Body of pancreas (tissue), 4 donors: ENCODE measurements around the gene PKNOX2. TPM values are rescaled to one million over a fixed set of nuclear protein-coding genes. Genes with fewer than 3 reads are reported as not detected.

Source experiments
- ATAC-seq: fragments of 150-250 bp; one replicate; pipeline ENCODE4 v1.9.1; 2016
- DNase-seq, 4 donors: peaks; one replicate each; pipeline ENCODE4 v3.0.0-alpha.2; 2019
- H3K27ac ChIP-seq, 4 donors: fragments of 200-600 bp; sonication (generic); 1 replicate in 3 of 4; 2 replicates in 1 of 4; pipeline versions ENCODE4 v1.5.1 to v1.6.1; 2016 to 2019; ENCODE audit warnings: mild to moderate bottlenecking in 1 of 4, mixed read lengths in 1 of 4, moderate library complexity in 1 of 4
- H3K27me3 ChIP-seq, 2 donors: fragments of 200-600 bp; sonication (generic); one replicate each; pipeline ENCODE4 v1.6.0; 2016; ENCODE audit warnings: mild to moderate bottlenecking in 1 of 2
- H3K36me3 ChIP-seq, 2 donors: fragments of 200-600 bp; sonication (generic); replicated peaks in 1 of 2; 2 replicates each; pipeline ENCODE4 v1.5.1; 2016; ENCODE audit warnings: low read depth in 2 of 2; ENCODE audit not compliant: insufficient read depth in 1 of 2
- H3K4me1 ChIP-seq: fragments of 200-600 bp; sonication (generic); one replicate; pipeline ENCODE4 v1.6.0; 2016
- H3K4me3 ChIP-seq, 2 donors: fragments of 200-600 bp; sonication (generic); 1 replicate in 1 of 2; 2 replicates in 1 of 2; pipeline ENCODE4 v1.5.1; 2016 to 2019
- H3K9me3 ChIP-seq, 3 donors: fragments of 200-600 bp; sonication (generic); 1 replicate in 2 of 3; 2 replicates in 1 of 3; pipeline ENCODE4 v1.5.1; 2016
- POLR2A ChIP-seq, 3 donors: fragments of 450-650 bp; IDR thresholded peaks; one replicate each; pipeline ENCODE4 v1.6.1; 2016; ENCODE audit warnings: antibody characterized with exemption in 3 of 3, mild to moderate bottlenecking in 2 of 3
- WGBS, 2 donors: methylation state at CpG; one replicate each; pipeline ENCODE4 v1.1.5; 2017; 5-methylcytosine and 5-hydroxymethylcytosine counted together
- intact Hi-C: fragments of 100-400 bp; cut with DNase I; formaldehyde crosslinking; loops from one replicate; pipeline ENCODE4 v1.15.1; 2023
- total RNA-seq, 2 donors: library from RNA; depleted of rRNA; stranded (reverse); fragments of >200 nt; gene quantifications; one replicate each; pipeline ENCODE4 v1.1.0, GENCODE V29; 2016
- TF ChIP-seq, protein P1 (sequence below), 7 experiments: fragments of 450-650 bp in 4 of 7; fragments of 200-600 bp in 3 of 7; sonication (generic) in 3 of 7; IDR thresholded peaks; one replicate each; pipeline ENCODE4 v1.5.1; 2016 to 2019; ENCODE audit warnings: antibody characterized with exemption in 7 of 7

The PKNOX2 gene
- total RNA-seq, 2 donors from 2014 or later = 4.2 to 4.9 TPM

- WGBS, 2 donors = 69 to 76% methylated on average over 20 of the region's 20 CpGs
- H3K4me3 ChIP-seq = no peak overlapping the region
- H3K27me3 ChIP-seq = no peaks in the 10 kb centered on the region
- H3K4me1 ChIP-seq = no peaks in the 10 kb centered on the region
- ATAC-seq (no peak), DNase-seq (no peak)
- H3K27ac ChIP-seq = no peak overlapping the region
- no peaks in the 10 kb centered on the region for H3K9me3 ChIP-seq
- intact Hi-C loops = no loop called here
- TF ChIP-seq, protein P1, sequence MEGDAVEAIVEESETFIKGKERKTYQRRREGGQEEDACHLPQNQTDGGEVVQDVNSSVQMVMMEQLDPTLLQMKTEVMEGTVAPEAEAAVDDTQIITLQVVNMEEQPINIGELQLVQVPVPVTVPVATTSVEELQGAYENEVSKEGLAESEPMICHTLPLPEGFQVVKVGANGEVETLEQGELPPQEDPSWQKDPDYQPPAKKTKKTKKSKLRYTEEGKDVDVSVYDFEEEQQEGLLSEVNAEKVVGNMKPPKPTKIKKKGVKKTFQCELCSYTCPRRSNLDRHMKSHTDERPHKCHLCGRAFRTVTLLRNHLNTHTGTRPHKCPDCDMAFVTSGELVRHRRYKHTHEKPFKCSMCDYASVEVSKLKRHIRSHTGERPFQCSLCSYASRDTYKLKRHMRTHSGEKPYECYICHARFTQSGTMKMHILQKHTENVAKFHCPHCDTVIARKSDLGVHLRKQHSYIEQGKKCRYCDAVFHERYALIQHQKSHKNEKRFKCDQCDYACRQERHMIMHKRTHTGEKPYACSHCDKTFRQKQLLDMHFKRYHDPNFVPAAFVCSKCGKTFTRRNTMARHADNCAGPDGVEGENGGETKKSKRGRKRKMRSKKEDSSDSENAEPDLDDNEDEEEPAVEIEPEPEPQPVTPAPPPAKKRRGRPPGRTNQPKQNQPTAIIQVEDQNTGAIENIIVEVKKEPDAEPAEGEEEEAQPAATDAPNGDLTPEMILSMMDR (IDR thresholded peaks at IDR 0.05) = no peak
- no peak for TF ChIP-seq POLR2A (IDR thresholded peaks at IDR 0.05)
- H3K36me3 ChIP-seq = peaks cover 0 to 1% of the 10 kb centered on the region in 2 donors
These were observed 252.7 kb downstream of the PKNOX2 start for GRCh38 chr11:125416981-125417935.

DNA sequence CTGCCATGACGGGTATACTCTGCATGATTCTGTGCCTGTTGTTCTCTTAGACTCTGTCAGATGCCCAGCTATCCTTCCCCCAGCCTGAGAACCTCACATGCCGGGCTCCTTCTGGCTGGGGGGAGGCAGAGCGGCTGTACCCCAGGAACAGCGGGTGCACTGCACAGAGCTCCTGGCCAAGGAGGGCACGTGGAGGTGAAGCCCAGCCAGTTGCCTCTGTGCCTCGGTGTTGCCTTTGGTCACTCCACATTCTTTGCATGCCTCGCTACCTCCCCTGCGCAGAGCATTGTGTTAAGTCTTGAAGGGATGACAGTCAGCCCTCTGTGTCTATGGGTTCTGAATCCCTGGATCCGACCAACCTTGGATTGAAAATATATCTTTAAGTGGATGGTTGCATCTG, 253.8 kb downstream of the PKNOX2 start:
- Histone ChIP-seq H3K27ac (no peak overlapping the region), H3K27me3 (no peaks in the 10 kb centered on the region), H3K4me3 (no peak overlapping the region), H3K36me3 (peaks cover 0 to 1% of the 10 kb centered on the region in 2 donors), H3K9me3 (no peaks in the 10 kb centered on the region), H3K4me1 (no peaks in the 10 kb centered on the region)
- intact Hi-C loops = no loop called here
- no peak for ATAC-seq
- no peak for DNase-seq
- WGBS, 2 donors = 74 to 83% methylated on average over 9 of the region's 9 CpGs
- TF ChIP-seq, protein P1 (IDR thresholded peaks at IDR 0.05) = no peak
- no peak for TF ChIP-seq POLR2A (IDR thresholded peaks at IDR 0.05)

DNA sequence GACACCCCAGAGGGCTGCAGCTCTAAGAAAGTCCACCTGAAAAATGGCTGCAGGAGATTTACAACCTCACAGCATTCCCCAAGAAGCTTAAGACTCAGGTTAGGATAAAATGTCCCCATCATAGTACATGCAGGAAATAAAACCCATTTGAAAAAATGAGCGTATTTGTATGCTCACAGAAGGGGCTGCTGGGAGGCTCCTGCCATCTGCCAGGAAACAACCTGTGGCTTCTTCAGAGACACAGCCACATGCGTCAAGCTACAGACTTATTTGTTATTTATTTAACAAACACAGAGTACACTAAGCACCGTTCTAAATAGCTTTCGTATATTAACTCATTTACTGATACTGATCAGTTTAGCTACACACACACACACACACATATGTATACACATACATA, 258.1 kb downstream of the PKNOX2 start:
- ATAC-seq (no peak), DNase-seq (no peak)
- no peak overlapping the region for H3K27ac ChIP-seq
- H3K36me3 ChIP-seq = no peaks in the 10 kb centered on the region
- H3K27me3 ChIP-seq = no peaks in the 10 kb centered on the region
- 67 to 69% methylated on average over 4 of the region's 4 CpGs for WGBS, 2 donors
- no peaks in the 10 kb centered on the region for H3K9me3 ChIP-seq
- intact Hi-C loops = no loop called here
- no peaks in the 10 kb centered on the region for H3K4me1 ChIP-seq
- TF ChIP-seq, protein P1 (IDR thresholded peaks at IDR 0.05) = no peak
- TF ChIP-seq POLR2A (IDR thresholded peaks at IDR 0.05) = no peak
- no peak overlapping the region for H3K4me3 ChIP-seq

DNA sequence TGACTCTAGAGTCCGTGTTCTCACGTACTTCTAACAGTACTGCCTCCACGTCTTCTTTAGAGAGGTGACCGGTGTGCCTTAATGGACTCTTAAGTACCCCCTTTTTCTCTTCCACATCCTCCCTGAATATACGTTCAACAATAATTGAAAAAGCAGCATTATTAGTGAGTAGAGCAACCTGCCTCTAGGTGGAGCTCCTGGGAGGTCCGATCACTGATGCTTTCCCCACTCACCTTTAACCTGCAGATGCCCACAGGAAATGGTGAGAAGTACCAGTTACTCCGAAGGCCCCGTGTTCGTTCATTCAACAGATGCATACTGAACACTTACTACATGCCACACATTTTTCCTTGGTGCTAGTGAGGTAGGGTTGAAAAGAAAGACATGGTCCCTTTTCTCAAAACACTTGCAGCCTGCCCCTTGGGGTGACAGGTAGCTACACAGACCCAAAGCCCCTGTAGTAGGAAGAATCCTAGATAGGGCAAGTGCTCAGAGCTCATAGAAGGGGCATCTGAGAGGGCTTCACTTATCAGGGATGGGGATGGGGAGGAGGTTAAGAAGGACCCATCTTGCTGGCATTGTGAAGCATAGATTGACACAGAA, 258.8 kb downstream of the PKNOX2 start:
- TF ChIP-seq, protein P1 (IDR thresholded peaks at IDR 0.05) = peak in 4 of 7 experiments; percentile 21 to 31 (median 26)
- no peak for TF ChIP-seq POLR2A (IDR thresholded peaks at IDR 0.05)
- H3K36me3 ChIP-seq = no peaks in the 10 kb centered on the region
- H3K4me3 ChIP-seq = no peak overlapping the region
- DNase-seq = peak in 1 of 4 donors; percentile 14
- H3K27ac ChIP-seq = no peak overlapping the region
- no peak for ATAC-seq
- WGBS, 2 donors = 30 to 42% methylated on average over 9 of the region's 9 CpGs
- no peaks in the 10 kb centered on the region for H3K9me3 ChIP-seq
- no peaks in the 10 kb centered on the region for H3K27me3 ChIP-seq
- no peaks in the 10 kb centered on the region for H3K4me1 ChIP-seq
- intact Hi-C loops = no loop called here
